NCI-H1105 (cell line): Measurements from ENCODE around the gene LILRB3.
"Not testable (repeated sequence)": the region's sequence is repeated elsewhere in the genome, so short reads cannot be mapped to it uniquely, and the experiment has no call there.

Experiments
- DNase-seq: peaks from one replicate; lab custom pipeline; 2025; lab: John Stamatoyannopoulos, UW

LILRB3 gene

DNA sequence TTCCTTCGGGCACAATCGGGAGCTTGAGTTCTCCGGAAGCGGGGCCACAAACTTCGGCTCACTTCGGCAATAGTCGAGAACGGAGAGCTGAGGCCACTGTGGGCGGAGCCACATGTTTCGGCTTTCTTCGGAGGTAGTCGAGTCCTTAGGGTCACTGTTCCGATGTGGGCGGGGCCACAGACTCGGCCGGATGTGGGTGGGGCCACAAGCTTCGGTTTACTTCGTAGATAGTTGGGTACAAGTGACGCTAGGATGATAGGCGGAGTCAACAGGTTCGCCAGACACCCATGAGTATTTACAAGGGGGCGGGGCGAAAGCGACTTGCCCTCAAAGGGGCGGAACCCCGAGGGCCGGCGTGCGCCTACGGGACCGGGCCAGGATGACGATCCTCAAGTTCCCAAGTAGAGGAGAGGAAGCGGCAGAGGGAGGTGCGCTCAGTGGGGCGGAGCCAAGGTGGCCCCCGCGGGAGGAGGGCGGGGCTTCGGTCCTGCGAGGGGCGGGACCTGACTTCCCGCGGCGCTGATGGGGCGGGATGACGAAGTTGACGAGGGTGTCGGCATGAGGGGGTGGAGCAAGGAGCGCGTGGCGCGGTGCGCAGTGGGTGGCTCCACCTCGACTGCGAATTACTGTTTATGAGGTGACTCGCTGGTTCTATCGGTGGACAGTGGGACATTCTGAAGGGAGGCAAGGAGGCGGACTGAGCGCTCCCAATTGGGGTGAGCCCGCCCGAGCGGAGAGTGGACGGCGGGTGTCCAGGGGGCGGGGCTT is 32.9 kb downstream of the LILRB3 start:
- peak; percentile 100 for DNase-seq

DNA sequence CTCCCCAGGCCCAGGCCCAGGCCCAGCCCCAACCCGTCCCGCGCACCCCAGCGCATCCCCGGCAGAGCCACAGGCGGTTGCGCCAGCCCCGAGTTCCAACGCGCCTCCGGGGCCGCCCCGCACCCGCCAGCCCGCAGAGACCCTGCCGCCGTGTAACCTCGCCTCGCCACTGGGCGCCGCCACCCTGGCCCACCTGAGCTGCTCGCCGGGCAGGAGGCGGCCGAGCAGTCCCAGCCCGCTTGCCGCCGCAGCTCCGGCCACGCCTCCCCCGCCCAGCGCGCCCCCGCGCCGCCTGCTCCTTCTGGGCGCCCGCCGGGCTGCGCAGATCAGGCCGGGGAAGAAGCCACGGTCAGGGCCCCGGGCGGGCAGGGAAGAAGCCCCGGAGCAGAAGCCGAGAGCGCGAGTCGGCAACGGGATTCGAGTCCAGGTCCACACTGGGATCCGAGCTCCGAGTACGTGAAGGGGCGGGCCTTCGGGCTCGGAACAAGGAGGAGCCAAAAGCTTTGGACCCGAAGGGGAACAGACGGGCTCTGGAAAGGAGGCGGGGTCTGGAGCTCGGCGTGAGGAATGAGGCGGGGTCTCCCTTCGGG is 33.6 kb downstream of the LILRB3 start, which contains the start of gene MBOAT7:
MBOAT7 (minus strand) TSS at position 436 of the 590 bp plus-strand sequence. CDS start 1,072 bp downstream, outside the sequence.
- DNase-seq = no peak

DNA sequence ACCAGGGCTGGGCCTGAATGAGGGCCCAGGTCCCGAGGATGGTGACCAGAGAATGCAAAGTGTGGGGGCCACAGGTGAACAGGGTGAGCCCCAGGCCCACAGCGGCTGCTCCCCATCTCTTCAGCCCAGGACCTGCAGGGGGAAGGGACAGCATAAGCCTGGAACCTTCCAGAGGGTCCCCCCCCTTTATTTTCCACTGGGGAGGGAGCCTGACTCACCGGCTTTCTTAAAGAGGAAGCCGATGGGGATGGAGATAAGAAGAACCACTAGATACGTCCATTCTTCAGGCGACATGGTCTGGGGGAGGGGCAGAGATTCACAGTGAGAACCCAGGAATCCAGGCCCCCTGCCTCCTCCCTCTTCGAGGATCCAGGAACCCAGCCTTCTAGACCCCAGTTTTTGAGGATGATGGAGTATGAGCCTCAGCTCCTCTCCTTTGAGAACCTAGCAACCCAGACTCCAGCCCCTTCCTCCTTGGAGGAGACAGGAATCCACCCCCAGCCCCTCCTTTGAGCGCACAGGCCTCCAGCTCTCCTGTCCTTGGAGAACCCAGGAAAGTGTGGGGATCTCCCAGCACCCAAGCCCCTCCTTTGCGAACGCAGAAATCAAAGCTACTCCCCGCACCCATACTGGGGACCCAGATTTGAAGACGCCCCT is 34.5 kb downstream of the LILRB3 start:
- DNase-seq = no peak

DNA sequence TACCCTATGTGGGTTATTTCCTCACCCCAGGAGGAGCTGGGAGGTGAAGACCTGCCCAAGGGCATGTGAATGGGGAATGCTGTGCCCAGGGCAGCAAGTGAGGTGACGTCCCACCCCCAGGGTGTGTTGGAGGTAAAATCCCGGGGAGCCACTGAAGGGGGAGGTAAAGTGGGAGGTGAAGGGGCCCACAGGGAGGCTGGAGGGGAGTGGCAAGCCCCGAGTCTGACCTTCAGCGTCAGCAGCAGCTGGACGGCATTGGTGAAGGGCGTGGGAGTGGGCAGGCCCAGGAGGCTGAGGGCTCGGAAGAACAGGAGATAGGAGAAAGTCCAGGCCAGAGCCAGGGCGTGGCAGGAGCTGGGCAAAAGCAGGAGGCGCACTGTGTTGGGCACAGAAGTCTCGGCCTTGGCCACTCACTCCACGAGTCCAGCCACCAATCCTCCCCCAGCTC is 35.8 kb downstream of the LILRB3 start:
- no peak for DNase-seq

DNA sequence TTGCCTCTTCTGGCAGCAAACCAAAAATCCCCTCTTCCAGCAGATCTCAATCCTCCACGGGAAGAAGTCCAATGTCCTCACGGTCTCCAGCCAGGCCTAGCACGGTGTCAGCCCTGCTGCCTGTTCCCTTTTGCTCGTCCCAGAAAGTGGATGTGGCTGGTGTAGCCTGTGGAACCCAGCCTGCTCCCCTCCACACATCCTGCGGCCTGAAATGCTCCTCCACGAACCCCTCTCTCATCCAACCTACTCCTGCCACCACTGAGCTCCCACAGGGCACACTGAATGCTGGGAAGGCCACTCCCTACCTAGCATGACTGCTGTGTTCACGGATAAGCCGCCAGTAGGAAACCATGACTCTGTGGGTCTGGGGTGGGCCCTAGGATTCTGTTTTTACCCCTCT is 36.5 kb downstream of the LILRB3 start:
- DNase-seq = no peak

DNA sequence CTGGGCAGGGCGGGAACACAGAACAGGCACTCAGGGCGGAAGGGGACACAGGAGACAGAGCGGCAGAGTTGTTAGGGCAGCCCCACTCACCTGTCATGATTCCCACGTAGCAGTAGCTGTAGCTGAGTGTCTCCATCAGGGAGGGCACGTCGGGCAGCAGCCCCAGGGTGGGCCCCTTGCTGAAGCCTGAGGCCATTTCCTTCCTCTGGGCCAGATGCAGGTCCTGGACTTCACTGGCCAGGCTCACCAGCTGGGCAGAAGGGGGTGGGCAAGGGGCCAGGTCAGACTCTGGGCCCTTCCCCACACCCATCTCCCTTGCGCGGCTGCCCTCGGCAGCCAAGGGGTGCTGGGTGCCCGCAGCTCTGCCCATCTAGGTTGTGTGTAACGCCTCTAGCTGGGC is 39.4 kb downstream of the LILRB3 start:
- DNase-seq = no peak

DNA sequence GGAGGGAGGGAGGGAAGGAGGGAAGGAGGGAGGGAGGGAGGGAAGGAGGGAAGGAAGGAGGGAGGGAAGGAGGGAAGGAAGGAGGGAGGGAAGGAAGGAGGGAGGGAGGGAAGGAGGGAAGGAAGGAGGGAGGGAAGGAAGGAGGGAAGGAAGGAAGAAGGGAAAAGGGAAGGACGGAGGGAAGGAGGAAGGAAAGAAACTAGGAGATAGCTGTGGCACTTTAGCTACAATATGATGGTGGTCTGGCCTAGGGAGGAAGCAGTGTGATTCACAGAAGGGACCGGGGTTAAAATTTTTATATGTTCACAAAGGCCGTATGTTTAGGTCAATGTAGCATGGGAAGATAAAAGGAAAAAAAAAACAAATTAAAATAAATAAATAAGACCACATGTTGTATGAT is 40.9 kb downstream of the LILRB3 start:
- DNase-seq = not testable (repeated sequence)

DNA sequence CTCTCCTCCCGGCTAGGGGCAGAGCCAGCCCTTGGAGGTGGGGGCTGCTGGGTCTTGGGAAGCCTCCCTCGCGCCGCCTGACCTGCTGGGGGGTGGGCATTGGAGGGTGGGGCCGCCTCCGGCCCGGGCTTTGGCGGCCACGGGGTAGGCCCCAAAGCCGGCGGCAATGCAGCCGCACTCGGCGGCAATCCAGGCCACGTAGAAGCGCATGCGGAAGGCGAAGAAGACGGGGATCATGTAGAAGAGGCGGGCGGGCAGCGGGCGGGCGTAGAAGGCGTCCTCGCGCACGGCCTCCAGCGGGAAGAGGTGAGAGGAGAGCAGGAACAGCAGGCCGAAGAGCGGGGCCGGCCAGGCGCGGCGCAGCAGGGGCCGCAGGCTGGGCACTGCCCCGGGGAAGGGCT is 42.1 kb downstream of the LILRB3 start:
- DNase-seq = no peak

DNA sequence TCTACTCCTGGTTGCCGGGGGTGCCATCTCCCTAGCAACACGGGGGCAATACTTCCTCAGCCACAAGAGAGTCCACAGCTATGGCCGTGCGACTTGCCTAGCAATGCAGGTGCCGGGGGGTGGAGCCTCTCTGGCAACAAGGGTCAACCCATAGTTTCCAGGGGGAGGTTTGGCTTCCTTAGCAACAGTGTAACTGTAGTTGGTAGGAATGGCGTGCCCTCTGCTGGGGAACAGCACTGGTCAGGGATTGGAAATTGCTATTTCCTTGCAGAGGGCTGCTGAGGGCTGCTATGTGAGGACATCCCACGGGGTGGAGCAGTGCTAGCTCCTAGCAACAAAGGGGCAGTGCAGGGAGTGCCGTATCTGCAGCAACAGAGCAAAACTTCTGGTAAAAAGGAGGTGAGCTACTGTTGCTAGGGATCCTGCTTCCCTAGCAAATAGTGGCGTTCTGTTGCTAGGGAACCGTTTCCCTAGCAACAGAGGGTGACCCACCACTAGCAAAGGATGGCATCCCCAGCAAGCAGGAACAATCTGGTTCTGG is 42.8 kb downstream of the LILRB3 start:
- DNase-seq = peak; percentile 30

DNA sequence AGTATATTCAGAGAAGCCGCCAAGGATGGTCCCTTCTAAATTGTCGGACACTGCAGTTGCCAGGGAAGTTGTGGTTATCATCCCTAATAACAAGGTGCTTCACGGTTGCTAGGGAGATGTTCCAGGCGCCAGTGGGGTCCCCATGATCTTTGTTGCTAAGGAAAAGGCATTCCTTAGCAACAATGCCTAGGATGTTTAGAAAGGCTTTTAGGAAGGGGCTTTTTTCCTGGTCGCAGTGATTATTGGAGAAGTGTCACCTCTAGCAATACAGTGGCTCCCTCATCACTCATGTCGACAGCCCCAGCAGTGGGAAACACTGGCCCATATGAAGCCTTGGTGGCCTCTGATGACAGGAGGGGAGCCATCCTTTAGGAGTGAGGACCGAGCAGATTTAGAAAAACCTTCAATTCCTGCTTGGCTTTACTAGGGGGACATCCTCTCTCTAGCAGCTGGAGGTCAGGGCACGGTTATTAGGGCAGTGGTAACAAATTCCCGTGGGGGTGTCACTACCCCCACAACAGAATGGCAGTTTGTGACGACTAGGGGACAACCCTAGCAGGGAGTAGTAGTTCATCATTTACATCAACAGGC is 43.5 kb downstream of the LILRB3 start:
- no peak for DNase-seq

DNA sequence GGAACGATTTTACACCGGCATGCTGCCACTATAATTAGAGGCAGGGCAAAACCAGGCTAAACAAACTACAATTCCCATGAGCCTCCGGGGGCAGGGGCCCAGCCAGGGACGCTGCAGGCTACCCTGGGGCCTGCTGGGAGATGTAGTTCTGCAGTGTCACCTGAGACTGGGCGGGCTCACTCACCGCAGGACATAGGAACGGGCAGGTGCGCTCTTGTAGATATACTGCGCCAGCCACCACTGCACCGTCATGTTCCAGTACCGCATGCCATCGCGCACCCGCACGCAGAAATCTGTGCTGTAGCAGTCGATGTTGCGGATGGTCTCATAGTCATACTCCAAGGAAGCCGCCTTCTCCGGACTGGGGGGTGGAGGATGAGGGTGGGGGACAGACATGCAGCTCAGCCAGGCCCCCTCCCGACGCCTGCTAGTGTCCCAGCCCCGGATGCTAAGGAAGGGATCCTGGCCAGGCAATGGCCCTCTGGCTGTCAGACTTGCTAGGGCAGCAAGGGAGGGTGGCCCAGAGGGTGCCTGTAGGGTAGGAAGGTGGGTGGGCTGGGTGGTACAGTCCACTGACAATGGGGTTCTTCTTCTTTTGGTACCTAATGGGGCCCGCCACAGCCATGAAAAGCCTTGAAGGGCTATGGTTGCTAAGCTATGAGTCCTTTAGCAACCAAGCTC is 44.1 kb downstream of the LILRB3 start:
- DNase-seq = no peak

DNA sequence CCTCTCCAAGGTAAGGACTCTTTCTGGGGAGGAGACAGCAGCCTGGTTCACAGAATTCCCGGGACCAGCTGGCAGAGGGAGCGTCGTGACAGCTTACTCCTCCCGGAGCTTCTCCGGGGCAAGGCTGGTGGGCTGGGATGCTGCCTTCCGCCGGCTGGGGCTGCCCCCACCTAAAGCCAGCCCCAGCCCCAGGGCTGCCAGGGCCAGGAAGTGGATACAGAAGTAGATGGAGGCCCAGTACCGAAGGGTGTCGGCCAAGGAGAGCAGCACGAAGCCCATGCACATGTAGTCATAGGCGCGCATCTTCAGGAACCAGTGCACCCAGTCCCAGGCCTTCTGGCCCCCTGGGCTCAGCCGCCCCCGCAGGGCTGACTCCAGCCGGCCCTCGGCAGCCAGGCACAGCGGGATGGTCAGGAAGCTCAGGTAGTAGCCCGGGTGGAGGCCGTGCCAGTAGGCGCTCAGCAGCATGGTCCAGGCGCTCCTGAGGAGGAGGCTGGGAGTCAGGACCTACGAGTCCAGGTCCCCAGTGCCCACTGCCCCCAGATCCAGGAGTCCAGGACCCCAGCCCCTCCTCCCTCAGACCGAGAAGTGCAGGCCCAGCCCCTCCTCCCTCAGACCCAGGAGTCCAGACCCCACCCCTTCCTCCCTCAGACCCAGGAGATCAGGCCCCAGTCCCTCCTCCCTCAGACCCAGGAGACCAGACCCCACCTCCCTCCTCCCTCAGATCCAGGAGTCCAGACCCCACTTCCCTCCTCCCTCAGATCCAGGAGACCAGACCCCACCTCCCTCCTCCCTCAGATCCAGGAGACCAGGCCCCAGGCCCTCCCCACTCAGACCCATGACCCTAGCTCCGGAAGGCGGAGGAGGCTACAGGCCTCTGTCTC is 48.6 kb downstream of the LILRB3 start:
- no peak for DNase-seq

DNA sequence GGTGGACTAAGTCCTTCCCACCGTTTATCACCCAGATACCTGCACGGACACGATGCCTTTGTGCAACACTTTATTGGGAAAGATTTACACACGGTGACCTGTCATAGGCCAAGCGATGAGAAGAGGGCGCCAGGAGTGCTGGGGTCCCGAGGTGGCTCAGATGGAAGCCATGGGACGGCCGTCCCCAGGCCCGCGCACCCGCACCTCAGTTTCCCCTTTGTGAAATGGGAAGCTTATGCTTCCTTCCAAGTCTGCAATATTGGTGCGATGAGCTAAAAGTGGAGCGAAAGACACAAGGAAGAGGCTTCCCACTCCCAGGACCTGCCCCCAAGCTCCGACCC is 49.5 kb downstream of the LILRB3 start:
- no peak for DNase-seq

DNA sequence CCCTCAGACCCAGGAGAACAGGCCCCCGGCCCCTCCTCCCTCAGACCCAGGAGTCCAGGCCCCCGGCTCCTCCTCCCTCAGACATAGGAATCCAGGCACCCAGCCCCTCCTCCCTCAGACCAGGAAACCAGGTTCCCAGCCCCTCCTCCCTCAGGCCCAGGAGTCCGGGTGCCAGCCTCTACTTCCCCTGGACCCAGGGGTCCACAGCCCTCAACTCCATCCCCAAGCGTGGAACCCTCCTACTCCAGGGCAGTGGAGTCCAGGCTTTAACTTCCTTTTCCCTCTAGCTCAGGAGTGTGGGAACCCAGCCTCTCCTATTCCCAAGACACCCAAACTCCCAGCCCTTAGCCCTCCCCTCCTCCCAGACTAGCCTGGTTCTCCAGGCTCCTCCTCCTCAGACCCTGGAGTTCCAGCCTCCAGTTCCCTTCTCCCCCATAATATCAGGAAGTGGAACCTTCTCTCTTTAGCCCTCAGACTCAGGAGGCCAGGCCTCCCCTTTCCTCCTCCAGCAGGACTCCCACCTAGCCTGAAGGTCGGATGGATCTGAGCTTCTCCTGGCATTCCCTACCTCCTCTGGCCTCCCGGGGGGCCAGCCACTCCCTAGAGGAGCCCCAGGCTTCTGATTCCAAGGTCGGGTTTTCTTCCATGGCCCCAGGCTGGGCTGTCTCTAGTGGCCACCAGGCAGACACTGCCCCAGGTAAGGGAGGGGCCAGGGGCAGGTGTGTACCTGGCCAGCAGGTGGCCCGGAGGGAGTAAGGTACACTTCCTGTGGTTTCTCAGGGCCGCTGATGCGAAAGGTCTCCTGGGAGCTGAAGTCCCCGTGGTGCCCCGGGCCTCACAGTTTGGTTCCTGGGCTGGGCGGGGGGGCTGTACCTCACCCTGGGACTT is 50.1 kb downstream of the LILRB3 start, which contains the start of gene TMC4:
TMC4 (minus strand) TSS at position 690 of the 888 bp plus-strand sequence; CDS start at position 647, 43 bp downstream.
- DNase-seq = peak; percentile 77

DNA sequence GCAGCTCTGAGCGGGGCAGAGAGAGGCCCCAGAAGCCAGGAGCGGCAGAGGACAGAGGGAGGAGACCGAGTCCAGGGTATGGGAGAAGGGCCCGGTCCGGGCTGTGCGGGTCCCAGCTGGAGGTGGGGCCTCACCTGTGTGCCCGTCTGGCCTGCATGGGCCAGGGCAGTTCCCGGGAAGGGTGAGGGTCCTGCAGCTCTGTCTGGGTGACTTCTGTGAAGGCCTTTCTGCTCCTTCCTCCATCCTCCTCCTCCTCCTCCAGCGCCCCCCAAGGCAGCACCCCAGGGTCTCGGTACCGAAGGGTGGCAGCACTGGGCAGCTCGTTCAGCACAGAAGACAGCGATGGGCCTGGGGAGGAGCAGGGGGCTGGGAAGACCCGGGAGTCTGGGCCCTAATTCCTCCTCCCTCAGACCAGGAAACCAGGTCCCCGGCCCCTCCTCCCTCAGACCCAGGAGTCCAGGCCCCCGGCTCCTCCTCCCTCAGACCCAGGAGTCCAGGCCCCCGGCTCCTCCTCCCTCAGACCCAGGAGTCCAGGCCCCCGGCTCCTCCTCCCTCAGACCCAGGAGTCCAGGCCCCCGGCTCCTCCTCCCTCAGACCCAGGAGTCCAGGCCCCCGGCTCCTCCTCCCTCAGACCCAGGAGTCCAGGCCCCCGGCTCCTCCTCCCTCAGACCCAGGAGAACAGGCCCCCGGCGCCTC is 50.9 kb downstream of the LILRB3 start:
- not testable (repeated sequence) for DNase-seq

DNA sequence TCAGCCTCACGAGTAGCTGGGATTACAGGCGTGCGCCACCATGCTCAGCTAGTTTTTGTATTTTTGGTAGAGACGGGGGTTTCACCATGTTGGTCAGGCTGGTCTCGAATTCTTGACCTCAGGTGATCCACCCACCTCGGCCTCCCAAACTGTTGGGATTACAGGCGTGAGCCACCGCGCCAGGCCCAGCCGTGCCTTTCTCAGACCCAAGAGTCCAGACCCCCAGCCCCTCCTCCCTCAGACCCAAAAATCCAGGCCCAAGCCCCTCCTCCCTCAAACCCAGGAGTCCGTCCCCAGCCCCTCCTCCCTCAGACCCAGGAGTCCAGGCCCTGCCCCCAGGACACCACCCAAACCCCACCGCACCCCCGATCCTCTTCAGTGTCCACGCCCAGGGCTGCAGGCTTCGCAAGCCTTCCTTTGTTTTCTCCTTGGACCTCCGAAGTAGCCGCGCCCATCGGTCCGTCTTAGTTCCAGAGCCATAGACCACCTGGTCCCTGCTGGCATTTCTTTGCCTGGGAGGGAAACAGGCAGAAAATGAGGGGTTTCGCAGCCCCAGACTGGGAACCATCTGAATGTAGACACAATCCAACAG is 53.6 kb downstream of the LILRB3 start:
- no peak for DNase-seq

DNA sequence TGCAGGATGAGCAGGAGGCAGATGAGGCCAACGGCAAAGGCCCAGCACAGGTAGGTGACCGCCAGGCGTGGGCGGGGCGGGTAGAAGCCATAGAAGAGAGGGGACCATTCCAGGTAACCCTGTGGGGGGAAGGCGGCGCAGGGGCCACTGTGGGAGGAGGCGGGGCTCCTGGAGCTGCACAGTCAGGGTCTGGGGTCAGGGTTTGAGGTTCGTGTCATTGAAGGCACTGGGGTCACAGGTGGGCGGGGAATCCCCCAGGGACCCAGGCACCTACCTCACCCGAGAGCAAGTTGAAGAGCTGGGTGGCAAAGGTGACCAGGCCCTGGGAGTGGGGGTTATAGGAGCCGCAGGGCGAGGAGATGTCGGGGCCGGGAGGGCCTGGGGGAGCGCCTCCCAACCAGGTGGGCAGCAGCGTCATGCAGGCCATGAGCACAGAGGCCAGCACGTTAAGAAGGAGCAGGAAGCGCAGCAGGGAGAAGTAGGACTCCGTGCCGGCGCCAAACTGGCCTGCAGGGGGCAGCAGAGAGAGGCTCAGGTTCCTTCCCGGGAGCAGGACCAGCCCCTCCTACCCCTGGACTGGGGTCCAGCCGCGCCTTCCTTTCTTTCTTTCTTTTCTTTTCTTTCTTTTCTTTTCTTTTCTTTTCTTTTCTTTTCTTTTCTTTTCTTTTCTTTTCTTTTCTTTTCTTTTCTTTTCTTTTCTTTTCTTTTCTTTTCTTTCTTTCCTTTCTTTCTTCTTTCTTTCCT is 54.5 kb downstream of the LILRB3 start:
- DNase-seq = peak; percentile 86
